Cardiac fibroblast (primary cell): ENCODE measurements around the gene ZNF500.
"Not testable (repeated sequence)": the region's sequence is repeated elsewhere in the genome, so short reads cannot be mapped to it uniquely, and the experiment has no call there.

Experiments used
- DNase-seq, 2 donors: peaks; one replicate each; pipeline versions ENCODE4 v3.0.0 to v3.0.0-alpha.2; 2010; ENCODE audit warnings: low read depth in 2 of 2
- H3K4me3 ChIP-seq, 2 donors: replicated peaks in 1 of 2; 1 replicate in 1 of 2; 2 replicates in 1 of 2; pipeline ENCODE4 v1.5.1; 2011; ENCODE audit warnings: low read depth in 2 of 2, low read length in 2 of 2, mild to moderate bottlenecking in 2 of 2, moderate library complexity in 1 of 2
- TF ChIP-seq, protein P1 (sequence below): IDR thresholded peaks from one replicate; pipeline ENCODE4 v1.5.1; 2011; ENCODE audit warnings: low read depth, mild to moderate bottlenecking, low read length, inconsistent platforms

Gene ZNF500

DNA sequence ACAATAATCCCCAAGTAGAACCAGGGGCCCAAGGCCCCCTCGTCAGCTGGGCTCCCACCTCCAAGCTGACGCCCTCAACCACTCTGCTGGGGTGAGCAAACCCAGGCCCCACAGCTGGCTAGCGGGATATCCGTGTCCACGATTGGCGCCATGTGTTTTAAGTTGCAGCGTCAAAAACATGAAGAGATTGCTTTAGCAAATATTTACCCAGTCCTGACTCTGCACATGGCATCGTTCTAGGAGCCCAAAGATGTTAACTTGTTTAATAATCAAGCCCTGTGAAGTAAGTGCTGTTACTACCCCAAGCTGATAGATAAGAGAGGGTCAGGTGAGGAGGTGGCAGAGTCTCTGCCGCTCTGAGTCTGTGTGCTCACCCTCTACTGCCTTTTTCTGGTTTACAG is 21.5 kb upstream of the ZNF500 start:
- H3K4me3 ChIP-seq = no peak overlapping the region
- TF ChIP-seq, protein P1, sequence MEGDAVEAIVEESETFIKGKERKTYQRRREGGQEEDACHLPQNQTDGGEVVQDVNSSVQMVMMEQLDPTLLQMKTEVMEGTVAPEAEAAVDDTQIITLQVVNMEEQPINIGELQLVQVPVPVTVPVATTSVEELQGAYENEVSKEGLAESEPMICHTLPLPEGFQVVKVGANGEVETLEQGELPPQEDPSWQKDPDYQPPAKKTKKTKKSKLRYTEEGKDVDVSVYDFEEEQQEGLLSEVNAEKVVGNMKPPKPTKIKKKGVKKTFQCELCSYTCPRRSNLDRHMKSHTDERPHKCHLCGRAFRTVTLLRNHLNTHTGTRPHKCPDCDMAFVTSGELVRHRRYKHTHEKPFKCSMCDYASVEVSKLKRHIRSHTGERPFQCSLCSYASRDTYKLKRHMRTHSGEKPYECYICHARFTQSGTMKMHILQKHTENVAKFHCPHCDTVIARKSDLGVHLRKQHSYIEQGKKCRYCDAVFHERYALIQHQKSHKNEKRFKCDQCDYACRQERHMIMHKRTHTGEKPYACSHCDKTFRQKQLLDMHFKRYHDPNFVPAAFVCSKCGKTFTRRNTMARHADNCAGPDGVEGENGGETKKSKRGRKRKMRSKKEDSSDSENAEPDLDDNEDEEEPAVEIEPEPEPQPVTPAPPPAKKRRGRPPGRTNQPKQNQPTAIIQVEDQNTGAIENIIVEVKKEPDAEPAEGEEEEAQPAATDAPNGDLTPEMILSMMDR = no peak
- DNase-seq = no peak

DNA sequence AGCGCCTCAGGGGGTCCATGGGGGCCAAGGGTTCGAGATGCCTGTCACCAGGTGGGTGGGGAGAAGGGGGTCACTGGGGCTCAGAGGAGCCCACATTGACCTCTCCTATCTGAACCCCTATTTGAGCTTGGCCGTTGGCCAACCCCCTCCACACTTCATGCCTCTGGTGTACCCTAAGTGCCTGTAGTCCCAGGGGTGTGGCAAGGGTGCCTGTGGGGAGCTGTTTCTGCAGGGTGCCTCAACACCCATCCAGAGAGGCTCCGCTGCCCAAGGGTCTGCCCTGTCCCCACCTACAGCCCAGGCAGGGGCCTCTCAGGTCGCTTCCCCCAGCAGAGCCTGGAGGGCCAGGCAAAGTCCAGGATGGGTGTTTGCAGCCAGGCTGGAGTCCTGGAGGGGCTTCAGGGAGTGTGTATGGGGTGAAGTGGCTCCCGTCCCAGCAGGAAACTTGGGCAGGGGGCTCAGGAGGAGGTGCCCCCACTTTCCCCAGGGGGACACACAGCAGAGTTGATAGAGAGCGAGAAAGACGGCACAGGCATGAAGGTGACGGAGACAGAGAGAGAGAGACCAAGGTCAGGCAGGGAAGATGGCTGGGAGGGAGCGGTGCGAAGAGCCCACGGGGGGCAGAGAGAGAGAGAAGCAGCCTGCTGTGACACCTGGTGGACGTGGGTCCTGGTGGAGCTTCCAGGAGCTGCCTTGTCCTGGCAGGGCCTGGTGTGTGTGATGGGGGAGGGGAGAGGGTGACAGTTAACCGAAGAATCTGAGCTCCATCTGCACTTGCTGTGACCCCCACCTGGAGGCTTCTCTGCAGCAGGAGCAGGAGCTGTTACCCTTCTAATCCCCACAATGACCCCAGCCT is 20.9 kb upstream of the ZNF500 start, which contains the start of gene SEPTIN12:
Gene SEPTIN12, minus strand, starts transcription at position 719 of the 856 bp plus-strand sequence. Its CDS starts 700 bp downstream, at position 19.
- DNase-seq = no peak
- TF ChIP-seq, protein P1 = no peak
- no peak within 1 kb of the TSS for H3K4me3 ChIP-seq

DNA sequence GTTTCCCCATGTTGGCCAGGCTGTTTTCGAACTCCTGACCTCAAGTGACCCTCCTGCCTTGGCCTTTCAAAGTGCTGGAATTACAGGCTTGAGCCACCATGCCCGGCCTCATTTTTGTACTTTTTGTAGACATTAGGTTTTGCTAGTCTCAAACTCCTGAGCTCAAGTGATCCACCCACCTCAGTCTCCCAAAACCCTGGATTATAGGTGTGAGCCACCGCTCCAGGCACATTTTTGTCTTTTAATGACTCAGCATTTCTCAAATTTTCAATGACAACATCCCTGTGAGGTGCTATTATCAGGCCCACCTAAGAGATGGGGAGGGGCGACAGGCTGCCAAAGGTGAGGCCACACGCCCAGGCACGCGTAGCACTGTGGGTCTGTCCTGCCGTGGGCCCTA is 20.1 kb upstream of the ZNF500 start:
- TF ChIP-seq, protein P1 = no peak
- H3K4me3 ChIP-seq = no peak overlapping the region

DNA sequence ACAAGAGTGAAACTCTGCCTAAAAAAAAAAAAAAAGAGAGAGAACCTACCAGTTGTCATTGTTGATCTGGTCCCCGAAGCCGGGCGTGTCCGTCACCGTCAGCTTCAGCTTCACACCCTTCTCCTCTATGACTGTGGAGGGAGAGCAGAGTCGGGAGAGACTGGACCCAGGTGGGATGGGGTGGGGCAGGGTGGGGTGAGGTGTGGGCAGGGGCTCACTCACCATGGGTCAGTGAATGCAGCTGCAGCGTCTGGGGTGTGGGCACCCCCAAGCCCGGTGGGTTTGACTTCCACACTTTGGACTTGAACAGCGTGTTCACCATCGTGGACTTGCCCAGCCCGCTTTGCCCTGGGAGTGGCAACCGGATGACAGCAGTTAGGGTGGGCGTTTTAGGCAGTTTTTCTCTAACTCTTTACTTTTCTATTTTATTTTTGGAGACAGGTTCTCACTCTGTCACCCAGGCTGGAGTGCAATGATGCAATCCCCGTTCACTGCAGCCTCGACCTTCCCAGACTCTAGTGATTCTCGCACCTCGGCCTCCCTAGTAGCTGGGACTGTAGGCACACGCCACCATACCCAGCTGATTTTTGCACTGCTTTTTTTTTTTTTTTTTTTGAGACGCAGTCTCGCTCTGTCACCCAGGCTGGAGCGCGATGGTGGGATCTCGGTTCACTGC is 18.9 kb upstream of the ZNF500 start:
- TF ChIP-seq, protein P1 = no peak
- H3K4me3 ChIP-seq = no peak overlapping the region
- DNase-seq = no peak

More for the DNA sequence above, 20.1 kb upstream of the ZNF500 start:
- DNase-seq = no peak

DNA sequence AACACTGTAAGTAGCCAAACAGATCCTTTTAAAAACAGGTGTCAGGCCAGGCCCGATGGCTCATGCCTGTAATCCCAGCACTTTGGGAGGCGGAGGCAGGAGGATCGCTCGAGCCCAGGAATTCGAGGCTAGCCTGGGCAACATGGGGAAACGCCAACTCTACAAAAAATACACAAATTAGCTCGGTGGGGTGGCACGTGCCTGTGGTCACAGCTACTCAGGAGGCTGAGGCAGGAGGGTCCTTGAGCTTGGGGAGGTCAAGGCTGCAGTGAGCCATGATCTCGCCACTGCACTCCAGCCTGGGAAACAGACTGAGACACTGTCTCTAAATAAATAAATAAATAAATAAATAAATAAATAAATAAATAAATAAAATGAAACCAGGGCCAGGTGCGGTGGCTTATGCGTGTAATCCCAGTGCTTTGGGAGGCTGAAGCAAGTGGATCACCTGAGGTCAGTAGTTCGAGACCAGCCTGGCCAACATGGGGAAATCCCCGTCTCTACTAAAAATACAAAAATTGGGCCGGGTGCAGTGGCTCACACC is 17.6 kb upstream of the ZNF500 start:
- not testable (repeated sequence) for H3K4me3 ChIP-seq, DNase-seq

DNA sequence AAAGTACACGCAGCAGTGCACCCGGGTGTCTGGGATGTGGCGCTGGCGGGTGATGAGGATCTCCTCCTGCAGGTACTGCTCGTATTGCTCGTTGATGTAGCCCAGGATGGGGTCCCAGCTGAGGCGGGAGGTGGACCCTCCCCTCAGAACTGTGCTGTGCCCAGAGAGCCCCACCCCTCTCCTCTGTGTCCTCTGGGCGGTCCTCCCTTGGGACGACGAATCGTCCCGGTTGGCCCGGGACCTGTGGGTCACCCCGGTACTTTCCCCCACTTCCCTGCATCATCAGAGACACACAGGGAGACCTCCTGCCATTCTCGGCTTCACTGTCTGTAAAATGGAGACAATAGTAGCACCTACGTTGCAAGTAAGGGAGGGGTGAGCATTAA is 17.0 kb upstream of the ZNF500 start:
- TF ChIP-seq, protein P1 = no peak
- no peak overlapping the region for H3K4me3 ChIP-seq
- no peak for DNase-seq
